ENCODE data around the gene NRF1. TPM values are rescaled to one million over a fixed set of nuclear protein-coding genes. Genes with fewer than 3 reads are reported as not detected.

The NRF1 gene
- total and polyA plus RNA-seq, 2 of the 8 experiments (the other 6 are each of a cell fraction or from before 2014, with no cell fraction given): 18.2 to 21.4 TPM

GRCh38 chr7:129801882-129802281 lies 190.4 kb downstream of the NRF1 start:
- Histone ChIP-seq H4K8ac (ENCODE audit: extremely low read depth, insufficient read depth, low read length) (no peak overlapping the region), H2AFZ (ENCODE audit: low read length) (no peak overlapping the region), H2BK120ac (replicated peaks; ENCODE audit: low read depth, low read length) (no peak overlapping the region), H3K27ac (ENCODE audit: low read depth, low read length) (no peak overlapping the region), H3K18ac (ENCODE audit: extremely low read depth, low read length) (no peak overlapping the region), H3K4me3 (ENCODE audit: extremely low read depth in 1 of 4, insufficient read depth in 2 of 4, low read depth in 3 of 4, low read length in 4 of 4) (no peak overlapping the region), H3K27me3 (replicated peaks in 1 of 4; ENCODE audit: control insufficient read depth in 3 of 4, extremely low read depth in 1 of 4, insufficient read depth in 3 of 4, low read length in 3 of 4) (no peaks in the 10 kb centered on the region), H3K23ac (ENCODE audit: insufficient read length) (no peak overlapping the region), H2BK5ac (ENCODE audit: low read depth, low read length) (no peak overlapping the region), H3K4me1 (replicated peaks in 1 of 4; ENCODE audit: control insufficient read depth in 3 of 4, insufficient read depth in 4 of 4, low read length in 3 of 4) (peaks cover 3 to 11% (median 6%) of the 10 kb centered on the region in 4 experiments; a peak in 6 of 7 replicates), H2BK15ac (ENCODE audit: low read length) (no peak overlapping the region), H2BK12ac (ENCODE audit: low read depth, low read length) (0 out of 2 replicates have a peak overlapping the region, but pooled peaks have one; percentile 23), H3K79me2 (ENCODE audit: control insufficient read depth in 1 of 2, insufficient read depth in 2 of 2, low read length in 2 of 2) (no peaks in the 10 kb centered on the region), H3K23me2 (ENCODE audit: low read depth, low read length) (no peaks in the 10 kb centered on the region), H3K79me1 (ENCODE audit: low read depth, low read length) (no peaks in the 10 kb centered on the region), H2AK5ac (ENCODE audit: low read depth, low read length) (no peak overlapping the region), H4K91ac (replicated peaks; ENCODE audit: insufficient read length, low read length) (no peak overlapping the region), H4K20me1 (replicated peaks in 1 of 2; ENCODE audit: control insufficient read depth in 1 of 2, insufficient read depth in 2 of 2, low read length in 2 of 2) (no peaks in the 10 kb centered on the region), H3K9ac (replicated peaks in 1 of 4; ENCODE audit: extremely low read depth in 1 of 4, low read depth in 3 of 4, low read length in 3 of 4) (no peak overlapping the region), H2BK20ac (ENCODE audit: low read length) (no peak overlapping the region), H4K5ac (ENCODE audit: insufficient read length, low read depth, low read length) (no peak overlapping the region), H3K36me3 (ENCODE audit: control insufficient read depth in 2 of 4, insufficient read depth in 4 of 4, low read length in 3 of 4) (no peaks in the 10 kb centered on the region), H3K14ac (ENCODE audit: insufficient read length) (no peak overlapping the region), H3K56ac (replicated peaks; ENCODE audit: insufficient read length, low read depth, low read length) (no peak overlapping the region), H3K9me3 (ENCODE audit: insufficient read depth in 2 of 2, low read depth in 1 of 2, low read length in 1 of 2) (no peaks in the 10 kb centered on the region), H3K4ac (replicated peaks; ENCODE audit: insufficient read length, low read depth, low read length) (no peak overlapping the region), H3K4me2 (ENCODE audit: insufficient read depth in 1 of 2, low read depth in 2 of 2, low read length in 2 of 2) (no peak overlapping the region)
- DNase-seq (ENCODE audit: low read depth in 1 of 2, low spot score in 2 of 2) (no peak), FAIRE-seq (peak; percentile 58)
- ChIA-PET CTCF (ENCODE audit: partially characterized antibody) (no interaction called here), POLR2A (ENCODE audit: partially characterized antibody) (interaction anchor here (0.6 to 1.7 kb wide), 2 partner anchors 23 to 142 kb away, joined by 3 read pairs; no protein-coding TSS in a partner anchor)
- WGBS, 2 experiments (ENCODE audit: extremely low coverage in 1 of 2, insufficient coverage in 1 of 2, insufficient read length in 1 of 2, insufficient replicate concordance in 2 of 2, low coverage in 1 of 2, low lambda C conversion rate in 2 of 2, missing lambda C conversion rate in 1 of 2): 75% methylated on average over 5 of the region's 5 CpGs; no CpG with 5 or more reads in 1 of the 2 experiments
- no peak for TF ChIP-seq RAD21 (IDR thresholded peaks at IDR 0.05 in 1 of 2, conservative IDR thresholded peaks at IDR 0.05 in 1 of 2; ENCODE audit: low read depth in 2 of 2, low read length in 2 of 2)
- no peak for TF ChIP-seq ASH2L (IDR thresholded peaks at IDR 0.05; ENCODE audit: low read length)
- no peak for TF ChIP-seq EP300 (IDR thresholded peaks at IDR 0.05; ENCODE audit: borderline replicate concordance in 1 of 2, low read depth in 2 of 2, low read length in 2 of 2)
- no peak for TF ChIP-seq SP2 (IDR thresholded peaks at IDR 0.05; ENCODE audit: low read length)
- no peak for TF ChIP-seq RBBP5 (IDR thresholded peaks at IDR 0.05; ENCODE audit: borderline replicate concordance, low read depth, low read length)
- TF ChIP-seq BCL11A (IDR thresholded peaks at IDR 0.05; ENCODE audit: low read depth in 2 of 2, low read length in 2 of 2): no peak
- no peak for TF ChIP-seq HDAC2 (IDR thresholded peaks at IDR 0.05; ENCODE audit: borderline replicate concordance in 1 of 2, low read depth in 2 of 2, low read length in 2 of 2)
- no peak for TF ChIP-seq FOSL1 (IDR thresholded peaks at IDR 0.05; ENCODE audit: insufficient read depth, low read depth, low read length)
- TF ChIP-seq TCF12 (IDR thresholded peaks at IDR 0.05; ENCODE audit: low read depth, low read length): no peak
- TF ChIP-seq RXRA (IDR thresholded peaks at IDR 0.05; ENCODE audit: insufficient read depth, low read depth, low read length): no peak
- TF ChIP-seq EZH2 (IDR thresholded peaks at IDR 0.05; ENCODE audit: low read depth, low read length, severe bottlenecking): no peak
